GM18517 (cell line): ENCODE data around the gene R3HCC1L.
A peak's percentile ranks its signal among the peaks of the same experiment; 100 is the strongest.
"Not testable (repeated sequence)": the region's sequence is repeated elsewhere in the genome, so short reads cannot be mapped to it uniquely, and the experiment has no call there.

Source experiments
- ATAC-seq: cut with Tn5 transposase; IDR thresholded peaks from one replicate; pipeline ENCODE4 v1.9.1; 2021; ENCODE audit warnings: mild to moderate bottlenecking, moderate library complexity; ENCODE audit not compliant: unreplicated experiment

The R3HCC1L gene

GRCh38 chr10:98128802-98129201, 5.7 kb upstream of the R3HCC1L start:
- ATAC-seq: no peak

- no peak for ATAC-seq
These were observed 2.8 kb upstream of the R3HCC1L start for GRCh38 chr10:98131619-98132018.

DNA sequence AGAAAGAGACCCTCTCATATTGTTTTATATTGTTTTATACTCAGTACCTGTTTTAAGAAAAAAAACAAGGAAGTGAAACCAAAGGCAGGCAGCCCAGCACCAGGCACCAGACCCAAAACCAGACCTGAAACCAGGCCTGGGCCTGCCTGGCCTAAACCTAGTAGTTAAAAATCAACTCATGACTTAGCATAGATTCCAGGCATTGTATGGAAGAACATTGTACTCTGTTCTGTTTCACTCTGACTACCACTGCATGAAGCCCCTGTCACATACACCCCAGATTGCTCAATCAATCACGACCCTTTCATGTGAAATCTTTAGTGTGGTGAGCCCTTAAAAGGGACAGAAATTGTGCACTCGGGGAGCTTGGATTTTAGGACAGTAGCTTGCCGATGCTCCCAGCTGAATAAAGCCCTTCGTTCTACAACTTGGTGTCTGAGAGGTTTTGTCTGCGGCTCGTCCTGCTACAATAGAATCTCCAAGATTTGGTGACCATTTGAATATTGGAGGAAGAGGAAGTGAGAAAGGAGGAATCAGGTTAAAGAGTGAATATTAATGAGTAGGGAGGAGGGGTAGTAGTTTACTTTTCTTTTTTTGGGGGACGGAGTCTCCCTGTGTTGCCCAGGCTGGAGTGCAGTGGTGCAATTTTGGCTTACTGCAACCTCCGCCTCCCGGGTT, 1.2 kb upstream of the R3HCC1L start:
- ATAC-seq: peak; percentile 62

GRCh38 chr10:98134117-98134430, 383 bp upstream of the R3HCC1L start:
- ATAC-seq: no peak

- ATAC-seq: peak; percentile 12
These were observed 904 bp downstream of the R3HCC1L start for GRCh38 chr10:98135222-98135899.

DNA sequence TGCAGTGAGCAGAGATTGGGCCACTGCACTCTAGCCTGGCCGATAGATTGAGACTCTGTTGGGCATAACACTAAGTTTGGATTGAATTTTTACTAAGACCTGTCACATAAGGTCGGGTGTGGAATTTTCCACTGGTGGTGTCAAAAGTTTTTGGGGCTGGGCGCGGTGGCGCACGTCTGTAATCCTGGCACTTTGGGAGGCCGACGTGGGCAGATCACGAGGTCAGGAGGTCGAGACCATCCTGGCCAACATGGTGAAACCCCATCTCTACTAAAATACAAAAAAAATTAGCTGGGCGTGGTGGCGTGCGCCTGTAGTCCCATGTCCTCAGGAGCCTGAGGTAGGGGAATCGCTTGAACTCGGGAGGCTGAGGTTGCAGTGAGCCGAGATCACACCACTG, 2.3 kb downstream of the R3HCC1L start:
- ATAC-seq: not testable (repeated sequence)

DNA sequence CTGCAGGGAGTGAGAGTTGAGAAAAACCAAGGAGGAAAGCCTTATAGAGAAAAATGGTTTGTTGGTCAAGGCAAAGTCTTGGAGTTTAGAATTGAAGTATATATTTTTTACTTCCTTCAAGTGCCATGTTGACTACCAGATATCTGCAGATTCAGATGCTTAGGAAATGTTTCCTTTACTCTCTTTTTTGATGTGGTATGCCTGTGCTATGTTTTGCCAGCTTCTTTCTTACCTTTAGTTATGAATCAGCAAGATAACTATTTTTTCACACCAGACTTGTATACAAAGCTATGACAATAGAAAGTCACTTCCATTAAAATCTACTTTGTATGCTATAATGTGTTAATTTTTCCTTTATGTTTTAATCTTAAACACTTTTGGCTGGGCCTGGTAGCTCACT, 3.6 kb downstream of the R3HCC1L start:
- ATAC-seq: no peak

DNA sequence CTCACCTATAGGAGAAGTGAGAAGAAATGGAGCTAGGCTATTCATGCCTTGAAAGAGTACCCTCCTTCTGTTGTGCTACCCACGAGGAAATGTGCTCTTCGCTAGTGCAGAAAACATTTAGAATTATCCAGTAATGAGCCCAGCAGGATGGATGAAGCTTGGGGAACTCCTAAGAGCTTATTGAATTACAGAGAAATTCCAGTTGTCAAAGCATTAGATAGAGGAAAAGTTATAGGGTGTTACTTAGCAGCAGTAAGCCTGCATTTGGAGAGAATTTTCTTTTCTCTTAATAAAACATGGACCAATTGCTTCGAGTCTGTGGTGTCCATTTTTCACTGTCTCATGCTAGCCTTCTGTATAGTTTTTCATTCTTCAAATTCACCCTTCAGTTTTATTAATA, 5.0 kb downstream of the R3HCC1L start:
- no peak for ATAC-seq

DNA sequence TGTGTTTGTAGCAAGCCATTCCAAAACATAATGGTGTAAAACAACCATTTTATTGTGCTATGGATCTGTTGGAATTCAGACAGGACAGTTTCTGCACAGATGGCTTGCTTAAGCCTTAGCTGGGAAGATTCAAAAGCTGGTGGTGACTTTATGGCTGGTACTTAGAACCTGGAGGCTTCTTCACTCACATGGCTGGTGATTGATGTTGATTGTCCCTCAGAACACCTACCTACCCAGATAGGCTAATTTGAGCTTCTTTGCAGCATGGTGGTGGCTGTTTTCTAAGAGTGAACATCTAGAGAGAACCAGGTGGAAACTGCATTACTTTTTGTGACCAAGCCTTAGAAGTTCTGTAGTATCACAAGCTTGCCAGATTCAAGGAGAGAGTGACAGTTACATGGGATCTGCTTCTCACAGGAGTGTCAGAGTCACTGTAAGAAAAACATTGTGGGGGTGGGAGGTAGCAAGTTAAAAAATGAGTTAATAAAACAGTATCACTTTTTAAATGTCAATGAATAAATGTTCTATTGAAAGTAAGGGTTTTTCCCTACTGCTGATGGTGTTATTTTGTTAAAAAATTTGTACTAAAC, 7.1 kb downstream of the R3HCC1L start:
- ATAC-seq: no peak

DNA sequence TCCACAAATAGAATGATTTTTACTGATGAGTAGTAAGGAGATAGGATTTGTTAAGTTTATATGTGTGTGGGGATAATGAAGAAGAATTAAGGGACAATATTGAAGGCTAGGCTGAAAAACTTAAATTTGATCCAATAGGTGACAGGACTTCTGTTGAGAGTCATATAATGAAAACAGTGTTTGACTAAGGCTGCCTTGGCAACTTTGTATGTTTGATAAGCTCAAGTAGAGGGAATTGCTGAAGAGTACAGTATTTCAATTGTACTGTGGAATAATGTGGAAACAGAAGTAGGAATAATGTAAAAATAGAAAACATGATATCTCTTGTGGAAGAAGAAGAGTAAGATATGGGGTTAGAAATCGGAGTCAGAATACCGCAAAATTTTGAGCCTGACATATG, 10.5 kb downstream of the R3HCC1L start:
- no peak for ATAC-seq

DNA sequence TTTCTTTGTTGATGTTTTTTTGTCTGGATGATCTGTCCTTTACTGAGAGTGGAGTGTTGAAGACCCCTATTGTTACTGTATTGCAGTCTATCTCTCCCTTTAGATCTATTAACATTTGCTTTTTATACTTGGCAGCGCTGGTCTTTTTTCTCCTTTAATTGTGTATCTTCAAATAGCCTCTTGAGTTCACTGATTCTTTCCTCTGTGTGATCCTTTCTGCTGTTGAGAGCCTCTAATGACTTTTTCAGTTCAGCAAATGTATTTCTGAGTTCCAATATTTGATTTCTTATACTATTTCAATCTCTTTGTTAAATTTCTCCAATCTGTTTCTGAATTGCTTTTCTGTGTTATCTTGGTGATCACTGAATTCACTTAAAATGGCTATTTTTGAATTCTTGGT, 15.4 kb downstream of the R3HCC1L start:
- no peak for ATAC-seq

GRCh38 chr10:98150544-98150943, 16.1 kb downstream of the R3HCC1L start:
- no peak for ATAC-seq

DNA sequence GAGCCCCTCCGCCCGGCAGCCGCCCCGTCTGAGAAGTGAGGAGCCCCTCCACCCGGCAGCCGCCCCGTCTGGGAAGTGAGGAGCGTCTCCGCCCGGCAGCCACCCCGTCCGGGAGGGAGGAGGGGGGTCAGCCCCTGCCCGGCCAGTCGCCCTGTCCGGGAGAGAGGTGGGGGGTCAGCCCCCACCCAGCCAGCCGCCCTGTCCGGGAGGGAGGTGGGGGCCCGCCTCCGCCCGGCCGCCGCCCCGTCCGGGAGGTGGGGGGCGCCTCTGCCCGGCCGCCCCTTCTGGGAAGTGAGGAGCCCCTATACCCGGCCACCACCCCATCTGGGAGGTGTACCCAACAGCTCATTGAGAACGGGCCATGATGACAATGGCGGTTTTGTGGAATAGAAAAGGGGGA, 18.3 kb downstream of the R3HCC1L start:
- not testable (repeated sequence) for ATAC-seq

GRCh38 chr10:98153213-98153958, 18.9 kb downstream of the R3HCC1L start:
- not testable (repeated sequence) for ATAC-seq

DNA sequence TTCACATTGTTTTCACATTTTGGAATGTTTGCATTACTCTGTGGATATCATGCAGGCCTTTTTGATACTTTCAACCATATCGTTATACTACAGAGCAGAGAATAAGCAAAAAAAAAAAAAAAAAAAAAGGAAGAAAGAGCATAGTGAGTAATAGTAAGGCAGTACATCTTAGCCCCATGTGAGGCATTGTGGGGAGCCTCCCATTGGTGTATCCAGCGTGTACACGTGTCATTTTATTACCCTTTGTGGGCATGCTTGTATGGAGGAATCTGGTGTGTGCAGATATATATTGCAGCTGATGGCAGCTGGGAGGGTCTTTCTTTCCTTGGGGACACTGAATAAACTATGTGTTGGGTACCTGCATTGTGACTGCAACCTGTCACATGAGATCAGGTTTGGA, 19.6 kb downstream of the R3HCC1L start:
- ATAC-seq: no peak

DNA sequence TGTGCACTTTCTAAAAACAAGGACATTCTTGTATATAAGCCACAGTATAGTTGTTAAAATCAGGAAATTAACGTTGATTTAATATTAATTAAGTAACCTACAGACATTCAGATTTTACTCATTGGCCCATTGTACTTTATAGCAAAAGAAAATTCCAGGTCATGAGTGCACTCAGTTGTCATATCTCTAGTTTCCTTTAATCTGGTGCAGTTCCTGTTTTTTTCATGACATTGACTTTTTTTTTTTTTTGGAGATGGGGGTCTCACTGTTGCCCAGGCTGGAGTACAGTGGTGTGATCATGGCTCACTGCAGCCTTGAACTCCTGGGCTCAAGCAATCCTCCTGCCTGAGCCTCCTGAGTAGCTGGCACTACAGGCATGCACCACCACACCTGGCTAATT, 24.1 kb downstream of the R3HCC1L start:
- ATAC-seq: no peak

DNA sequence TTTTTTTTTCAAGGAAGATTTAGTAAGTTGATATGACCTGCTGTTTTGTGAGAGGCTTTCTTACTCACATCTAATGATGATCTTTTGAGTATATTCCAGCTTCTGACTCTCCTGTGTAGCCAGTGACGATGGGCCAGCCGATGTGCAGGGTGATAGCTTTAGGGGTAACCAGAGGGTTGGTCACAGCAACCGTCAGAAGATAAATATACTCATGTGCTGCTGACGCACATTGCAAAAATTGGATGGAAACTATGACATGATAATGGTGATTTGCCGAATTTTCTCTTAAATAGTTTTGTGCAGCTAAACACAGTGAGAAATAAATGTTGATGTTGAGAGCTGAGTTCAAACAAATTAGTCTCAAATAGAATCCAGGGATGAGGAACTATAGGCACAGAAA, 29.5 kb downstream of the R3HCC1L start:
- ATAC-seq: no peak

GRCh38 chr10:98167191-98167590, 32.7 kb downstream of the R3HCC1L start:
- peak; percentile 60 for ATAC-seq

DNA sequence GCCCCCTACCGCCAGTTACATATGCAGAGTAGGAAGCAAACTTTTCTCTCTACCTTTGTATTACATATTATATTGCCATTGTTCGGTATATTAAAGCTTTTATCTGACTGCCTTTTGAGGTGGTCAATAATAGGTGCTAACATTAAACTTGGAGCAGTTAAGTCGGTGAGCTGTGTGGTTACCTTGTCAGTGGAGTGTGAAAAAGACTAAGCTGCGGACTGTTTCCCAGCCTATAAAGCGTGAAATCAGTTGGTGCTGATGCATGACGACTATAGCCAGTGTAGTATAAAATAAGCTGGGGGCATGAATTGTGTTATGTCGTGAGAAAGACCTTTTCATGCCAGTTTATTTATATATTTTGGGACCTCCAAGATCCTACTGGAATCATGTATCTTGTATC, 33.7 kb downstream of the R3HCC1L start:
- ATAC-seq: peak; percentile 65

DNA sequence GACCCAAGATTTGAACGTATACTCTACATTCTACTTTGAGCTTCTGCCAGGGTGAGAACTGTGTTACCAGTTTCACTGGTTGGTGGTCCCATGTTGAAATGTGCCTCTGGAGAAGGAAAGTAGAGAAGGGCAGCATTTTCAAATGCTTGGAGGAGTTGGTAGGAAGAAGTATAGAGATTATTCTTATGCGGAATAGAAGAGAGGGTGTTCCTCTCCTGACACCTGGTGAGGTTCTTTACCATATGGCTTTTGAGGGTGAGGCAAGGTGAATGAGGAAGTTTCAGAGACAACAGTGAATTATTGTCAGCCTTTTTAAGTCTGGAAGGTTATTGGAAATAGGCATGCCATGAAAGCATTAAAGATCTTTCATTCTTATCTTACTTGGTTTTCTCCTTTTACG, 34.3 kb downstream of the R3HCC1L start:
- no peak for ATAC-seq

DNA sequence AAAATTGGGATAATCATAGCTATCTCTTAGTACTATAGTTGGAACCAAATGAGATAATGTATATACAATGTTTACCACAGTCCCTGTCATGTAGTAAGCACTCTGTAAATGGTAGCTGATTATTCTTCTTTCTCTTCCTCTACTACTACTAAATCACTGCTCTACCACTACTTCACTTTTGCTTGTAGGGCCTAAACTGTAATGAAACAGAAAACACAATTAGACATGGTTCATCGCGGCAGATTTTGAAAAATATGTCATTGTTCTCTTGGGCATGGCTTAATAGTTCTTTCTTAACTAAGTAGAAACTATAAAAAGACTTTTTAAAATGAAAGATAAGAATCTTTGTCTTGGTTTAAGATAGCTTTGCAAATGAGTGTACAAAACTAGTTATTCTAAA, 34.9 kb downstream of the R3HCC1L start:
- ATAC-seq: no peak
